Esophagus squamous epithelium (tissue), 5 donors: ENCODE results near the gene HECW1. TPM values are rescaled to one million over a fixed set of nuclear protein-coding genes. Genes with fewer than 3 reads are reported as not detected.

ENCODE experiments used
- DNase-seq: peaks from one replicate; lab custom pipeline; 2025; lab: John Stamatoyannopoulos, UW
- H3K27ac ChIP-seq, 4 donors: fragments of 200-600 bp; sonication (generic); one replicate each; pipeline ENCODE4 v1.5.1; 2016 to 2019; ENCODE audit warnings: mild to moderate bottlenecking in 1 of 4
- H3K27me3 ChIP-seq, 4 donors: fragments of 200-600 bp; sonication (generic); 1 replicate in 3 of 4; 2 replicates in 1 of 4; pipeline versions ENCODE4 v1.5.1 to v1.6.0; 2017 to 2021; ENCODE audit warnings: antibody characterized with exemption in 1 of 4
- H3K36me3 ChIP-seq, 3 donors: fragments of 200-600 bp; sonication (generic); one replicate each; pipeline ENCODE4 v1.5.1; 2016 to 2019
- H3K4me1 ChIP-seq, 3 donors: fragments of 200-600 bp; sonication (generic); one replicate each; pipeline ENCODE4 v1.5.1; 2017 to 2019
- H3K4me3 ChIP-seq, 4 donors: fragments of 200-600 bp; sonication (generic); 1 replicate in 3 of 4; 2 replicates in 1 of 4; pipeline ENCODE4 v1.5.1; 2016 to 2019; ENCODE audit warnings: mild to moderate bottlenecking in 2 of 4, moderate library complexity in 1 of 4
- H3K9me3 ChIP-seq, 3 donors: fragments of 200-600 bp; sonication (generic); one replicate each; pipeline ENCODE4 v1.5.1; 2016 to 2019
- POLR2A ChIP-seq, 4 donors: fragments of 450-650 bp; IDR thresholded peaks; one replicate each; pipeline ENCODE4 v1.6.1; 2017; ENCODE audit warnings: antibody characterized with exemption in 4 of 4, mild to moderate bottlenecking in 4 of 4, moderate library complexity in 3 of 4
- WGBS, 2 donors: methylation state at CpG; one replicate each; pipeline ENCODE4 v1.1.5; 2018; 5-methylcytosine and 5-hydroxymethylcytosine counted together
- intact Hi-C: fragments of 100-400 bp; cut with DNase I; formaldehyde crosslinking; loops from one replicate; pipeline ENCODE4 v1.15.0; 2022
- total RNA-seq, 4 donors: library from RNA; depleted of rRNA; stranded (reverse); fragments of >200 nt; gene quantifications; one replicate each; pipeline ENCODE4 v1.1.0, GENCODE V29; 2016
- TF ChIP-seq, protein P1 (sequence below), 6 experiments: fragments of 450-650 bp in 4 of 6; fragments of 200-600 bp in 2 of 6; sonication (generic) in 2 of 6; IDR thresholded peaks; one replicate each; pipeline ENCODE4 v1.5.1; 2016 to 2019; ENCODE audit warnings: antibody characterized with exemption in 6 of 6, mild to moderate bottlenecking in 4 of 6, moderate library complexity in 4 of 6
- donor health status: DM: yes; HTN: yes; CAD: no.

Gene HECW1
- total RNA-seq, 4 donors from 2014 or later, result 0.18 to 0.57 (median 0.19) TPM; not detected in 1

DNA sequence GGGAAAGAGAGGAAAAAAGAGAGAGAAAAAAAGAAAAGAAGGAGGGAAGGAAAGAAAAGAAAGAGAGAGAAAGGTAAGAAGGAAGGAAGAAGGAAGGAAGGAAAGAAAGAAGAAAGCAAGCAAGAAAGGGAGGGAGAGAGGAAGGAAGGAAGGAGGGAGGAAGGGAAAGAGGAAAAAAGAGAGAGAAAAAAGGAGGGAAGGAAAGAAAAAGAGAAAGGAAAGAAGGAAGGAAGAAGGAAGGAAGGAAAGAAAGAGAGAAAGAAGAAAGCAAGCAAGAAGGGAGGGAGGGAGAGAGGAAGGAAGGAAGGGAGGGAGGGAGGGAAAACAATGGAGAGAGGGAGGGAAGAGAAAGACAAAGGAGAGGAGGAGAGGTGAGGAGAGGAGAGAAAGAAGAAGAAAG lies 135.3 kb downstream of the HECW1 start:
- intact Hi-C loops, result no loop called here
- TF ChIP-seq, protein P1, sequence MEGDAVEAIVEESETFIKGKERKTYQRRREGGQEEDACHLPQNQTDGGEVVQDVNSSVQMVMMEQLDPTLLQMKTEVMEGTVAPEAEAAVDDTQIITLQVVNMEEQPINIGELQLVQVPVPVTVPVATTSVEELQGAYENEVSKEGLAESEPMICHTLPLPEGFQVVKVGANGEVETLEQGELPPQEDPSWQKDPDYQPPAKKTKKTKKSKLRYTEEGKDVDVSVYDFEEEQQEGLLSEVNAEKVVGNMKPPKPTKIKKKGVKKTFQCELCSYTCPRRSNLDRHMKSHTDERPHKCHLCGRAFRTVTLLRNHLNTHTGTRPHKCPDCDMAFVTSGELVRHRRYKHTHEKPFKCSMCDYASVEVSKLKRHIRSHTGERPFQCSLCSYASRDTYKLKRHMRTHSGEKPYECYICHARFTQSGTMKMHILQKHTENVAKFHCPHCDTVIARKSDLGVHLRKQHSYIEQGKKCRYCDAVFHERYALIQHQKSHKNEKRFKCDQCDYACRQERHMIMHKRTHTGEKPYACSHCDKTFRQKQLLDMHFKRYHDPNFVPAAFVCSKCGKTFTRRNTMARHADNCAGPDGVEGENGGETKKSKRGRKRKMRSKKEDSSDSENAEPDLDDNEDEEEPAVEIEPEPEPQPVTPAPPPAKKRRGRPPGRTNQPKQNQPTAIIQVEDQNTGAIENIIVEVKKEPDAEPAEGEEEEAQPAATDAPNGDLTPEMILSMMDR (IDR thresholded peaks at IDR 0.05), result no peak
- no peak for TF ChIP-seq POLR2A (IDR thresholded peaks at IDR 0.05)
- Histone ChIP-seq H3K9me3 (no peaks in the 10 kb centered on the region), H3K27ac (no peak overlapping the region), H3K36me3 (no peaks in the 10 kb centered on the region), H3K27me3 (peaks cover 0 to 19% (median 0%) of the 10 kb centered on the region in 4 donors), H3K4me3 (no peak overlapping the region), H3K4me1 (peaks cover 0 to 13% (median 5%) of the 10 kb centered on the region in 3 donors)
- DNase-seq, result no peak

GRCh38 chr7:43248553-43248952 lies 136.1 kb downstream of the HECW1 start:
- Histone ChIP-seq H3K4me1 (peaks cover 0 to 13% (median 5%) of the 10 kb centered on the region in 3 donors), H3K27ac (peak overlapping the region in 2 of 4 donors; percentile 4 to 48), H3K36me3 (no peaks in the 10 kb centered on the region), H3K9me3 (no peaks in the 10 kb centered on the region), H3K4me3 (peak overlapping the region in 2 of 4 donors; percentile 33 to 42), H3K27me3 (peaks cover 0 to 19% (median 0%) of the 10 kb centered on the region in 4 donors)
- intact Hi-C loops, result no loop called here
- no peak for TF ChIP-seq POLR2A (IDR thresholded peaks at IDR 0.05)
- TF ChIP-seq, protein P1 (IDR thresholded peaks at IDR 0.05), result no peak
- 67 to 79% methylated on average over 2 to 3 of the region's 4 CpGs for WGBS, 2 donors
- no peak for DNase-seq

DNA sequence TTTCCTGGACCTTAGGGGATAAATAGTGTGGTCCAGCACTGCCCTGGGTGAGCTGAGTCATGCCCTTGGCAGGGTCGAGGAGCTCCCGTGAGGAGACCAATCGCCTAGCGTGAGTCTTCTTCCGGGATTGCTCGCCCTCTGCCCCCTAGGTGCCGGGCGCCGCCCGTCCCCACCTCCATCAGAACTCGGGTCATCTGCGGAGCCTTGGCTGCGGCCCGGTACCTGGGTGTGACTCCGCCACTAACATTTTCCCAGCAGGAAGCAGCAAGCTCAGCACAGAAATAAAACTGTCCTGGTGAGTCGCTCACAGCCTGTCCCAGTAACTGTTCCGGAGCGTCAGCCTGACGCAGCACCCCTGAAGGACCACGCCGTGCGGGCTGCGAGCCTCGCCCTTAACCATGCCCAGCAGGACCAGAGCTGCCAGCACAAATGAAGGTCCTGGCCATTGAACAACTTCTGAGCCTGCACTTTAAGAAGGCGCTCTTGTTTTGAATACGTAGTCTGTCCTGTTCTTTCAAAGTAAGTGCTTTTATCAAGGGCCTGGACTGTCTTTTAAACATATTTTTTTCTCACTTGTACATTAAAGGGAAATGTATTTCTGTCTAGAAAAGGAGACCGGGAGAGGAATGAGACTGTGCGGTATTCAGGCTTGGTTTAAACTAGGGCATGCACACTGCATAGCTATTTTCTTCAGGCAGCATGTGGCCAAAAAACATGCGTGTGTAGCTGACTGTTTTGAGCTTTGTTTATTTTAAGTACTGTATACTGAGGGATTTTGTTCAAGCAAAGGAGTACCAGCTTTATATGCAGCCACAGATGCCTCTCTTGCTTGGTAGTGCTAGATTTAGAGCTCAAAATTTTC lies 136.7 kb downstream of the HECW1 start:
- TF ChIP-seq, protein P1 (IDR thresholded peaks at IDR 0.05), result no peak
- TF ChIP-seq POLR2A (IDR thresholded peaks at IDR 0.05), result no peak
- WGBS, 2 donors, result 50 to 52% methylated on average over 9 to 13 of the region's 29 CpGs
- peak overlapping the region in 3 of 4 donors; percentile 1 to 42 (median 33) for H3K4me3 ChIP-seq
- intact Hi-C loops, result no loop called here
- peak overlapping the region in 3 of 4 donors; percentile 18 to 48 (median 25) for H3K27ac ChIP-seq
- DNase-seq, result no peak
- H3K27me3 ChIP-seq, result peaks cover 0 to 19% (median 0%) of the 10 kb centered on the region in 4 donors
- no peaks in the 10 kb centered on the region for H3K36me3 ChIP-seq
- no peaks in the 10 kb centered on the region for H3K9me3 ChIP-seq
- H3K4me1 ChIP-seq, result peaks cover 0 to 13% (median 5%) of the 10 kb centered on the region in 3 donors

DNA sequence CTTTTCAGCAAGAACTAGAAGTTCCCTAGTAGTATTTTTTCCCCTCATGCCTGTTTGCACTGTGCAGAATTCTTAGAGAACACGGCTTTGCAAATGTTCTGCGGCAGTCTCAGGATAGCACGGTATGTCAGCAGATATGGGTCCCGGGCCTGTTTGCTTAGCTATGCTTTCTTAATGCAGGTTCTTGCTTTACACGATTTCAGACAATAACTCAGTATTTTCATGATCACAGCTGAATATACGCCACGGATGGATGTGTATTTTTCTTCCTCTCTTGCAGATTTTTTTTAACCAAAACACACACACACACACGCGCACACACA lies 137.3 kb downstream of the HECW1 start:
- 62 to 73% methylated on average over 9 of the region's 9 CpGs for WGBS, 2 donors
- Histone ChIP-seq H3K4me1 (peaks cover 0 to 13% (median 5%) of the 10 kb centered on the region in 3 donors), H3K27ac (no peak overlapping the region), H3K9me3 (no peaks in the 10 kb centered on the region), H3K4me3 (peak overlapping the region in 1 of 4 donors; percentile 42), H3K27me3 (peaks cover 0 to 19% (median 0%) of the 10 kb centered on the region in 4 donors), H3K36me3 (no peaks in the 10 kb centered on the region)
- intact Hi-C loops, result no loop called here
- TF ChIP-seq, protein P1 (IDR thresholded peaks at IDR 0.05), result no peak
- TF ChIP-seq POLR2A (IDR thresholded peaks at IDR 0.05), result no peak
- DNase-seq, result no peak
